HG03095 (cell line): Measurements from ENCODE around the gene NMT2.

Experiments used
- ATAC-seq: cut with Tn5 transposase; IDR thresholded peaks from one replicate; pipeline ENCODE4 v1.9.1; 2021; ENCODE audit warnings: moderate library complexity; ENCODE audit not compliant: unreplicated experiment

NMT2 gene

DNA sequence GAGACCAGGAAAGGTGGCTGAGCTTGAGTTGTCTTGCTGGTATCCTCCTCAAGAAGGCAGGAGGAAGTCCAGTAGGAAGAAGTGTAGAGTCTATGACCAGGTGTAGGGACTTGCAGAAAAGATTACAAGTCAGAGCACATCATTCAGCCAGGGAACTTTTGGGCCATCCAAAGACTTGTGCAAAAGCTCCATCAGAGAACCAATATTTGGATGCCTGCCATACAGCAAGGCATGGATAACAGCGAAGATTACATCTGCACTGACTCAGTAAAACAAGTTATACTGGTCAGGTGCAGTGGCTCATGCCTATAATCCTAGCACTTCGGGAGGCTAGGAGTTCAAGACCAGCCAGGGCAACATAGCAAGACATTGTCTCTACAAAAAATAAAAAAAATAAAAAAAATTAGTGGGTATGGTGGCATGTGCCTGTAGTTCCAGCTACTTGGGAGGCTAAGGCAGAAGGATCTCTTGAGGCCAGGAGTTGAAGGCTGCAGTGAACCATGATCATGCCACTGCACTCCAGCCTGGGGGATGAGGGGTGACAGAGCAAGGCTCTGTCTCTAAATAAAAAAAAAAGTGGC lies 13.2 kb upstream of the NMT2 start:
- ATAC-seq: no peak

DNA sequence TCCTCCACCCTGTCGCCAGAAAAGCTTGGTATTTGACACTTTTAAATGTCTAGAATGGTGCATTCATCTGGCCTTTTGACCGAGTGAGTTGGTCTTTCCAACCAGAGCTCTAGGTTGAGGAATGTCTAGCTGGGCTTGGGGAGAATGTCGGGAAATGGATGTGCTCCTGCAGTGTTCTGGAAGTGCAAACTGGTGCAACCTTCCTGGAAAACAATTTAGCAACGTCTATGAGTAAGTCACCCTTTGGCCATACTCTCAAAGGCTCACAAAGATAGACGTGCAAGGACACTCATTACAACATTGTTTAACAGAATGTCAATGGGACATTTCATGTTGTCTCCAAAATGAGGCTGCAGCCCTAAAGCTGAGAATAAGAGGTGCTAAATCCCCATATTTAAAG lies 12.2 kb upstream of the NMT2 start:
- no peak for ATAC-seq

- ATAC-seq: no peak
Observed at GRCh38 chr10:15176269-15176668, 7.8 kb upstream of the NMT2 start.

- no peak for ATAC-seq
Observed at GRCh38 chr10:15175587-15175986, 7.1 kb upstream of the NMT2 start.

- ATAC-seq: no peak
Observed at GRCh38 chr10:15172306-15172840, 3.9 kb upstream of the NMT2 start.

- no peak for ATAC-seq
Observed at GRCh38 chr10:15169555-15170401, 1.3 kb upstream of the NMT2 start.

DNA sequence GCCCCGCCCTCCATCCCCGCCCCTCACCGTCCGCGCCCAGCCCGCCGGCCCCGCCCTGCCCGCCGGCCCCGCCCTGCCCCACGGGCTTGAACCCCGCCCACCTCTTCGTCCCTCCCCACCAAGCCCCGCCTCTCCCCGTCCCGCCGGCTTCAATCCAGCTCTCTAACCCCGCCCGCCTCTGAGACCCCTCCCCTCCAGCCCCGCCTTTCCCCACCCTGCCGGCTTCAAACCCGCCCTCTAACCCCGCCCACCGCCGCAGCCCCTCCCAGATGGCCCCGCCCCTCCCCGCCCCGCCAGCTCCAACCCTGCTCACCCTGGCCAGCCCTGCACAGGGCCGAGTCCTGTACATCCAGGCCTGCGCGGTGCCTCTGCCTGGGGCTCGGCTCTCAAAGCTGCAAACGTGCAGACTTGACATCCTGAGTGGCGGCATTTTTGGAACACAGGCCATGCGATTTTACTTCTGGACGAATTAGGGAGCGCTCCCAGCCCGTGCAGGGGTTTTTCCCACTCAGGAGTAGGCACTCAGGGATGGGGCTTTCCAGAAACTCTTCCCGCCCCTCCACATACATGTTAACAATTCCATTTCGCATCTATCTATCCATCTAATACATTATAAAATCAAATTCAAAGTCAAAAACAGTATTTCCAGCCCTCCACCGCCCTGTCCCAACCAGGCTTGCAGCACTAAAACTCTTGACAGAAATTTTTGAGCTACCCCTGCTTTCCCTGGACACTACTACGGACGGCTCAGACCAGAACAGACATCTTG lies 477 bp upstream of the NMT2 start:
- ATAC-seq: peak; percentile 41

- ATAC-seq: peak; percentile 41
Observed at GRCh38 chr10:15167411-15168290, 842 bp downstream of the NMT2 start.

DNA sequence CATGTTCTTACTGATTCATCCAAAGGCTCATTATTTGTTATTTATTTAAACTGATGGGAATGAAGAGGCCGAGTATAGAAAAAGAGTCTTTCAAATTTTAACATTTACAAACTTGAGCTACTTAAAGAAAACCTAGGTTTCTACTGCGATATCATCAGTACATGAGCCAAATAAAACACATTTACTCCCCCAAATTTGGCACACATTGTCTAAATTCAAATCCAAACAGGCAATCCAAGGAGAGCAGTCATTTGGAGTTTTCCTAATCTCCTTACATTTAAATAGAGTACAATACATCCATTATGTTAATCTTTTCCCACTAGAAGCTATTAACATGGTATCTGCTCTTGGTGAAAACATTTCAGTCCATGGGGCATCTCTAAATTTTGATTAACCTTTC lies 2.2 kb downstream of the NMT2 start:
- ATAC-seq: no peak

DNA sequence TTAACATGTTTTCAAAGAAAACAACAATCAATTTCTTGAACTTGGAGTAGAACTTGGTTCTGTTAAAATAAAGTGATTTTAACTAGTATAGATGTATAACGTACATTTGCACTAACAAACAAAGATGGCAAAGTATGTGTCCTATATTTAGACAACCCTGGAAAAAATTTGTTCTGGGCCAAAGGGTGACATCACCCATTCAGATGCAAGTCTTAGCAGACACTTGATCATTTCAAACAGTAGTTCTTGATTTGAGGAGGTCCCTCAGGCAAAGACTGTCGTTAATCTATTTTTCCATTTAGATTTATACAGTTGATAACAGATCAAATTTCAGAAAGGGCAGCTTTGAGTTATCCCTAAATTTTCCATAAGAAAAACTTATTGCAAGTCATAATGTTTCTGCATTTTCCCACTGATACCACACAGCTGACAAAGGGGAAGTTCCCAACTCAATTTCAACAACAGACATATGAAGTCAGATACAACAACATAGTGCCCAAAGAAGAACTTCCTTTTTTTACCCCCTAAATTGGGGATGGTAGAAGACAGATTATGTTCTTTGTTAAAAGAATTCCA lies 5.2 kb downstream of the NMT2 start:
- ATAC-seq: no peak

GRCh38 chr10:15158972-15159371 lies 9.5 kb downstream of the NMT2 start:
- ATAC-seq: no peak

DNA sequence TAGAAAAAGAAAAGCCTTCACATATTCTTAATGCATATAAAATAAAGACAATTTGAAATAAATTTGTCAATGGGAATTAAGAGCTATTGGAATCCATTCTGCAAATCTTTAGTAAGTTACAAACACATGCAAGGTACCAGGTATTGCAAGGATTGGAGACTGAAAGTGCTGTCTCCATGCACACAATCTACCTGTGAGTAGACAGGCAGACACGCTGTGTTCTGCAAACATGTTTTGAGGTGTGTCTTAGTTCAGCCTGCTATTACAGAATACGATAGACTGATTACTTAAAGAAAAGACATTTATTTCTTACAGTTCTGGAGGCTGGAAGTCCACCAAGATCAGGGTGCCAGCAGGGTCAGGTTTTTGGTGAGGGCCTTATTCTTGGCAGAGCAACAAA lies 10.0 kb downstream of the NMT2 start:
- no peak for ATAC-seq

- ATAC-seq: no peak
Observed at GRCh38 chr10:15155978-15156656, 12.4 kb downstream of the NMT2 start.

DNA sequence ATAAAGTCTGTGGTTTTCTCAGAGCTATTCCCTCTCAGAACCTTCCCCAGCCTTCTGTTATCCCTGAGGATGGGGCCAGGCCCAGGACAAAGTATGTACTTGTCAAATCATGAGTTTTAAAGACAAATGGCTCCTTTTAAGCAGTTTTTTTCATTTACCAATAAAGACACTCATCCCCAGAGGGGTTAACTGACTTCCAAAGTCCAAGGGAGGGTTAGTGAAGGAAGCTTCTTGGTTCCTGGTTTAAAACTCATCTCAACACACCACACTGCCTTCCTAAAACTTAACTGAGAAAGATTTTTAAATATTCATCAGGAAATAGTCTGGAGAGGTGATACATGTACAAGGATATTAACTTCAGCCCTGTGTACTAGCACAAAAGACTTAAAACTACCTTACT lies 15.9 kb downstream of the NMT2 start:
- ATAC-seq: no peak

DNA sequence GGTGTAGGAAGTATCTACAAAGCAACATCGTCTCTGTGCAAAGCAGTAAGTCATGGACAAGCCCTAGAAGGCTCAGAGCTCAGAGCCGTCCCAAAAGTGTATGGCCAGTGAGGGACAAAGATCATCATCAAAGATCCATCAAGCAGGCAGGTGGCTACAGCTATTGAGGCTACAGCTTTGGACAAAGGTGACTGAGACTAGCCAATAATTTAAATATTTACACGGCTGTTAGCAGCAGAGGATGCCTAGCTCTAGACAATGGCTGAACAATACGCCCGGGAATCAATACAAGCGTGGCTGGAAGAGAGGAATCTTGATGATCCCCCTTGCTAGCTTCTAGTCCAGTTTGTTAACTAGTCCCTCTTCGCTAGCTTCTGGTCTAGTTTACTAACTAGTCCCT lies 17.9 kb downstream of the NMT2 start:
- ATAC-seq: no peak

GRCh38 chr10:15149042-15149771 lies 19.3 kb downstream of the NMT2 start:
- ATAC-seq: no peak

GRCh38 chr10:15147594-15148392 lies 20.7 kb downstream of the NMT2 start:
- ATAC-seq: no peak

DNA sequence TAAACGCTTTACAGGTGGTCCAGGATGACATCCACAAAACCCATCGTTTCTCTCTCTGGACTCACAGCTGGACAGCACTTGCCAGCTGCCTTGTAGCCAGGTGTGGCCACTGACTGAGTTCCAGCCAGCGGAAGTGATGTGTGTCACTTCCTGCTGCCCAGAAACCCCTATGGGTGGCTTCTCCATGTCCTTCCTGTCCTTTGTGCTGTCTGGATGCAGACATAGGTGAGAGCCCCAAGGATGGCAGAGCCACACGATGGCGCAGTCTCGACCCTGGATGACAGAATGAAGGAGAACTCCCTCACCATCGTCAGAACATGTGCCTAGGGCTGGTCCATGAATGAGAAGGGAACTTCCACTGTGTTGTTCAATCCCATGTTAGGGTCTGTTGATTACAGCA lies 22.1 kb downstream of the NMT2 start:
- ATAC-seq: no peak
